Measurements from ENCODE around the gene AMER2. TPM values are rescaled to one million over a fixed set of nuclear protein-coding genes. Genes with fewer than 3 reads are reported as not detected.

The AMER2 gene
- total RNA-seq, 4 donors from 2014 or later, result 0.09 to 0.95 TPM; not detected in 2

GRCh38 chr13:25192936-25193335, 20.8 kb upstream of the AMER2 start:
- no peak for TF ChIP-seq CTCF (IDR thresholded peaks at IDR 0.05)
- ATAC-seq (ENCODE audit: low FRiP score) (no peak), DNase-seq (ENCODE audit: low spot score) (no peak)

GRCh38 chr13:25192489-25192888, 20.4 kb upstream of the AMER2 start:
- DNase-seq (ENCODE audit: low spot score) (no peak), ATAC-seq (ENCODE audit: low FRiP score) (no peak)
- no peak for TF ChIP-seq CTCF (IDR thresholded peaks at IDR 0.05)

- no peak for ATAC-seq (ENCODE audit: low FRiP score)
These were observed 20.0 kb upstream of the AMER2 start for GRCh38 chr13:25192052-25192451.

GRCh38 chr13:25190771-25191170, 18.7 kb upstream of the AMER2 start:
- ATAC-seq (ENCODE audit: low FRiP score), result no peak
- DNase-seq (ENCODE audit: low spot score), result no peak
- TF ChIP-seq CTCF (IDR thresholded peaks at IDR 0.05), result no peak

More at GRCh38 chr13:25192052-25192451, 20.0 kb upstream of the AMER2 start:
- TF ChIP-seq CTCF (IDR thresholded peaks at IDR 0.05), result no peak
- no peak for DNase-seq (ENCODE audit: low spot score)

- TF ChIP-seq CTCF (IDR thresholded peaks at IDR 0.05), result no peak
- ATAC-seq (ENCODE audit: low FRiP score) (no peak), DNase-seq (ENCODE audit: low spot score) (no peak)
These were observed 18.2 kb upstream of the AMER2 start for GRCh38 chr13:25190256-25190655.

GRCh38 chr13:25187596-25187995, 15.5 kb upstream of the AMER2 start:
- TF ChIP-seq CTCF (IDR thresholded peaks at IDR 0.05), result no peak
- DNase-seq (ENCODE audit: low spot score) (no peak), ATAC-seq (ENCODE audit: low FRiP score) (no peak)

- ATAC-seq (ENCODE audit: low FRiP score) (no peak), DNase-seq (ENCODE audit: low spot score) (no peak)
- no peak for TF ChIP-seq CTCF (IDR thresholded peaks at IDR 0.05)
These were observed 14.1 kb upstream of the AMER2 start for GRCh38 chr13:25186187-25186586.

Data from omental fat pad (tissue), 4 donors.